NCI-H1436 treated with DMSO at 0.1 percent for 48 hours (cell line): ENCODE results near the gene ABCG1.
"Not testable (repeated sequence)": the region's sequence is repeated elsewhere in the genome, so short reads cannot be mapped to it uniquely, and the experiment has no call there.

Source experiments
- DNase-seq: peaks from one replicate; lab custom pipeline; 2025; lab: John Stamatoyannopoulos, UW

Gene ABCG1

DNA sequence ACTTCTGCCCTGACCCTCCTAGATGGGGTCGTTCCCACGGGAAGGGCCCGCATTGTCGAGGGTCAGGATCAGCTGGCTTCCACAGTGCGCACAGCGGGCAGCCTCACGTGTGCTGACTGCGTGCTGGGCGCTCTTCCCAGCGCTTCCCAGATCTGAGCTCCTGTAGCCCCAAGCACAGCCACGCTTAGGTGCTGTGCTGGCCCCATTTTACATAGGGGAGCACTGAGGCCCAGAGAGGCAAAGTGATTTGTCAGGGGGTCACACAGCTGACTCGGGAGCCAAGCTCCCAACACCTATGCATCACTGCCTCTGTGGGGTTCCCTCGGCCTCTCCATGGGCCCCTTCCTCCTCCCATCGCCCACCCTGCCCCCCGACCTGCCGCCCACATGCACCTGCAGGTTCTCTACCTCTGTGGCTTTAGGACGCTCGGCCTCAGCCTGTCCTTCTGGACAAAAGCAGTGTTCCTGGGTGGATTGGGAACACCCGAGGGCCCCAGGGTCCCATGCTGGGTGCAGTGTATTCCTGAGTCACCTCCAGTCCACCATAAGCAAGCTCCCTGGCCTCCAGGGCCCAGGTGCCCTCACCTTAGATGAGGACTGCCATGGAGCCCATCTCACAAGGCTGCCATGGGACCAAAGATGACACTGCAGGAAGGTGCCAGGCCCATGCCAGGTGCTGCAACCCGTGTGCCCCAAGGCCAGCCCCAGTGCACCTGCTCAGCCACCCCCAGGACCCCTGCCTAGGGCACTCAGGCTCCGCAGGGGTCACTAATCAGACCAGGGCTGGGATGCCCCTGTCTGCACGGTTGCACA lies 73.0 kb downstream of the ABCG1 start:
- no peak for DNase-seq

DNA sequence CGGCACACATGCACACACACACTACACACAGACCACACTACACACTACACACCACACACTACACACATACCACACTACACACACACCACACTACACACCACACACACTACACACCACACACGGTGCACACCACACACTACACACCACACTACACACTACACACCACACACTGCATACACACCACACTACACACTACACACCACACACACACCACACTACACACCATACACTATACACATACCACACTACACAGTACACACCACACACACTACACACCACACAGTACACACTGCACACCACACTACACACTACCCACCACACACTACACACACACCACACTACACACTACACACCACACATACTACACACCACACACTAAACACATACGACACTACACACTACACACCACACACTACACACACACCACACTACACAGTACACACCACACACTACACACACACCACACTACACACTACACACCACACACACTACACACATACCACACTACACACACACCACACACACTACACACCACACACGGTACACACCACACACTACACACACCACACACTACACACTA lies 73.7 kb downstream of the ABCG1 start:
- DNase-seq: not testable (repeated sequence)

DNA sequence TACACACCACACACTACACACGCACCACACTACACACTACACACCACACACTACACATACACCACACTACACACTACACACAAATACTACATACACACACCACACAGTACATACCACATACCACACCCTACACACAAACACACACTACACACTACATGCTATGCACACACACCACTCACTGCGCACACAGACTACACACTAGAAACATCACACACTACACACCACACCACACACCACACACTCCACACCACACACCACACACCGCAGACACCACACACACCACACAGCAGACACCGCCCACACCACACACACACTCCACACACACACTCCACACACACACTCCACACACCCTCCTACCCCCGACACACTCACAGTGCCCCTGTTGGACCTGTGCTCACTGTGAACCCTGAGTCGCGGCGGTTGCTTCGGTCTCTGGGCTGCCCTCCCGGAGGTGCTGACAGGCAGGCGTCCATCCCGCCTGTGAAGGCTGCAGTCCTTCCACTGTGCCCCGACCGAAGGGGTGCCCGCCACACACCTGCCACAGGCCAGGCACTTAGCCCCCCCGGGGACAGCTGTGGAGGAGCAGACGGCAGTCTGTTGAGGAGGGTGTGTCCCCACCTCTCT lies 74.8 kb downstream of the ABCG1 start:
- DNase-seq: no peak

DNA sequence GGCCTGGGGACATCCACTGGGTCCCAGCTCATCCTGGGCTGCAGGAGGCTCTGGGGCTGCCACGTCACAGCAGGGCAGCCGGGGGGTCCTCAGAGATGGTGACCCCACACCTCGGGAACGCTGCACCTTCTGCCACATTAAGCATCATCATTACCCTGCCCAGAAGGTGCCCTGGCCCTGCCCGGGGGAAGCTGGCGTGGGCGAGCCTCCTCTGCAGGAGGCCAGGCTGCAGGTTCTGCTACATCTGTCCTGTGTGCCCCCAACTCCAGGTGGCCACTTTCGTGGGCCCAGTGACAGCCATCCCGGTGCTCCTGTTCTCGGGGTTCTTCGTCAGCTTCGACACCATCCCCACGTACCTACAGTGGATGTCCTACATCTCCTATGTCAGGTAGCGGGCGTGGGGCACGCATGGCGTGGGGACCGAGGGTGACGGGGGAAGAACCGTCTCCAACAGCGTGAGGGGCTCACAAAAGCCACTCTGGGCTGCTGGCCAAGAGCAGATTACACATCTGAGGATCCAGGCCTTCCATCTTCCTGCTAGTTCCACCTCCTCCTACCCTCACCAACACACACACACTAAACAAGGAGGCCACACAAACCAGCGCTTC lies 75.4 kb downstream of the ABCG1 start:
- no peak for DNase-seq

DNA sequence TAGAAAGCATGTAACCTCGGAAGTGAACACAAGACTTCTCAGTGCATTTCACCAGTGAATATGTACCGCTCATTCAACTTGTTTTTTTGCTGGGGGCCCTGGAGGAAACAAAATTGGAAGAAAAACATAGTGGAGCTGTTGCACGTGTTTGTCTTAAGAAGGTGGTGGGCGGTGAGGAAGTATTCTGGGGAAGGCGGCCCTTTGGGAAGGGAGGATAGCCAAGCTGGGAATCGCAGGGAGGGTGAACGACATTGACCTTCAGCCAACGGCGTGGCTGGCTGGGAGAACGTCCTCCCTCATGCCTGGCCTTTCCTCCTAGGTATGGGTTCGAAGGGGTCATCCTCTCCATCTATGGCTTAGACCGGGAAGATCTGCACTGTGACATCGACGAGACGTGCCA lies 76.9 kb downstream of the ABCG1 start:
- DNase-seq: no peak

DNA sequence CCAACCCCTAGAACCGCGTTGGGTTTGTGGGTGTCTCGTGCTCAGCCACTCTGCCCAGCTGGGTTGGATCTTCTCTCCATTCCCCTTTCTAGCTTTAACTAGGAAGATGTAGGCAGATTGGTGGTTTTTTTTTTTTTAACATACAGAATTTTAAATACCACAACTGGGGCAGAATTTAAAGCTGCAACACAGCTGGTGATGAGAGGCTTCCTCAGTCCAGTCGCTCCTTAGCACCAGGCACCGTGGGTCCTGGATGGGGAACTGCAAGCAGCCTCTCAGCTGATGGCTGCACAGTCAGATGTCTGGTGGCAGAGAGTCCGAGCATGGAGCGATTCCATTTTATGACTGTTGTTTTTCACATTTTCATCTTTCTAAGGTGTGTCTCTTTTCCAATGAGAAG lies 77.6 kb downstream of the ABCG1 start:
- no peak for DNase-seq

DNA sequence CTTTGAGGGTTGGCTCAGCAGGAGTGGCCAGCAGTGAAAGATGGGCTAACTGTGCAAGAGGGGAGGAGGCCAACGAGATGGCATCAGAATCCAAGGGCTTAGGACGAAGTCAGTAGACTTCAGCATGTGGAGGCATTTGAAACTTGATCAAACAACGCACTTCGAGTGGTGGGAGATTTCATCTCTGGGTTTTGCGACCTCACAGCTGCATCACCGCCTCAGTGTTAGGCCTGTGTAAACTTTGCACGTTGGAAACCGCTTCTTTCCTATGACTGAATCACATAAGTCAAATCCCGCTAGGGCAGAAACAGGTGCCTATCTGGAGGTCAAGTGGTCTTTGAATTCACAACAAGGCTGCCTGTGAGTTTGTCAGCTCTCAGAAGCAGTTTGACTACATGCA lies 78.4 kb downstream of the ABCG1 start:
- no peak for DNase-seq

DNA sequence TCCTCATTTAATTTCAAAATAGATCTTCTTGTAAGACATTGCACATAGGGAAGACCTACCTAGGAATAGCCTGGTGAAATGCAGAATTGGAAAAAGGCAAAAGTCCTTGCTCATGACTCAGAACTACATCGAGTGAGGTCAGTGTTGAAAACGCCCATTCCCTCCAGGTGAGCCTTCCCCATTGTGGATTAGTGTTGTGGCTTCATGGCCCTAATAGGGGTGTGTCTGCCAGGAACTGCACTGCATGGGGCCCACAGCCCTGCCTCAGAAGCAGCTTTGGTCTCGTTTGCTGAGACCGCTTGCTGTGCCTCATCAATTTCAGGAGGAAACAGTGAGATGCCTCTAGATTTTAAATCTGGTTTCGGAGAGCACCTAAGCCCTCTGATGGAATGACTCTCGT lies 79.3 kb downstream of the ABCG1 start:
- no peak for DNase-seq

DNA sequence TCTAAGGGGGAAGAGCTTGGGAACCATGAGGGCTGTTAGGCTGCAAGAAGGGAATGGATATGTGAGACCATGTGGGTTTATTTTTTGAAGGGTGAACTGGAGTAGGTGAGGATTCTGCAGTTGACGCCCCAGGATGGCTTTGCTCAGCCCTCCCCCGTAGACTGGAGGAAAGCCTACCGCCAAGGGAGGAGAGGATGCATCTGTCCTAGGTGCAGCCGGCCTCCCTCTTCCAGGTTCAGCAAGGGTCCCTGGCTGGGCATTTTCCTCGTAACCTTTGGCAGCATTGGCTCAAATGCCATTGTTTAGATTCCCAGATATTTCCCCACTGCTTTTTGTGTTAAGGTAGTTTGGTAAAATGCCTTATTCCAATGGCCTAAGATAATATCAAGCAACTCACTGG lies 79.7 kb downstream of the ABCG1 start:
- no peak for DNase-seq

DNA sequence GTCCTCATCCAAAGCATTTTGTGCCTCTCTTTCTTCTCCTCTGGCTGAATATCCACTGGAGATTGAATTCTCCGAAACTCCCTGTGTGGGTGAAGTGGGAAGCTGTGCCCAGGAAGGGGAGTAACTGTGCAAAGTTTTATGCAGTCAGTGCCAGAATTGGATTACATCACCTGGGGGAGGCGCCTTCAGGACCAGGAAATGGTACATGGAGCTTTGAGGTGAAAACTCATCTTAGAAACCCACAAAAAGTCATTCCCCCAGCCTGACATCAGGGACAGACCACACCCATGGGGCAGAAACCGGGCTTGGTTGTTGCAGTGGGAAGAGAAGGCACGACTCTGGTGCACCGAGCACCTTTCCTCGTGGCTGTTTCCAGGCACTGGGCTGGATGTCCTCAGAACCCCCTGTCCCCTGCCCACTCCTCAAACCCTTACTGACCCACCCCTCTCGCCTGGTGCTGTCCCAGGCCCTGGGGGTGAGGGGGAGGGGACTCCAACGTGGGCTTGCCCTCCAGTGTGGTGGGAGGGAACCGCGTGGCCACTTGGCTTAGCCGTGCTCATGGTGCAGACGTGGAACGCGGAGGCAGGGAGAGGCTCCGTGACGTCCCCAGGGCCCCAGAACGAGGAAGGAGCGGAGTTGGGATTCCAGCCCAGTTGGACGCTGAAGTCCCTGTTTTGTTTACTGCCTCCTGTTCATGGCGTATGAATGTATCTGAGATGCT lies 80.5 kb downstream of the ABCG1 start:
- DNase-seq: no peak

DNA sequence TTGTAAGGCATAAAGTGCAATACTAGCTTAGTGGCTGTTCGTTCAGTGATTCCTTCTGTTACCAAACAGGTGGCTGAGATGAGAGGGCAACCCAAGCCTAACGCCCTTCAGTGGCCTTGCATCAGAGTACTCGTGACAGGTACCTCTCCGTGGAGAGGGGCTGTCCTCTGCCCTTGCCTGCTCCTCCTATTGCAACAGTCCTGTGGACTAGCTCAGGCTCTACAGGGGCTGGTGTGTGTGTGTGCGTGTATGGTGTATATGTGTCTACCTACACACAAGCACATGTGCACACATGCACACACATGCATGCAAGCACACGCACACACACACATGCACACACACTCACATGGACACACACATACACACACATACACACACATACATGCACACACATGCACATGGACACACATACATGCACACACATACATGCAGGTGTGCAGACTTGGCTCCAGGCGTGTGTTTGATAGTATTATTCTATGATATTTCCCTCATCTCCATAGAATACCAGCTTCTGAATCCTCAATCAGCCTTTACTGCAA lies 81.2 kb downstream of the ABCG1 start:
- no peak for DNase-seq

DNA sequence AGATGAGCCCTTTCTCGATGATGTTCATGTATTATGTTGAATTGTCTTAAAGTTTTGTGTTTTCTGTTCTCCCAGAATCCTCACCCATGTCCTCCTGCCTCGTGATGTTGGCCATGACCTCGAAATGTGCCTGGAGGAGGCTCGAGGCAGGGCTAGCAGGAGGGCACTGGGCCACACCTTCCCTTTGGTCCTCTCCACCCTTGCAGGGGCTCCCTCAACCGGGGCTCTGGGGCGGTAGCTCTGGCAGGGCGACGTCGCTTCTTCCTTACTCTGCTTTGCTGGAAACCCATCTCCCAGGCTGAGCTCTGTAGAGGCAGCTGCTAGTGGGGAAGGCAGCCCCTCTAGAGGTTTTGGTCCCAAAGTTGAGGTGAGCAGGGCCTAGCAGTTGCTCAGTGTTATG lies 82.0 kb downstream of the ABCG1 start:
- DNase-seq: no peak

DNA sequence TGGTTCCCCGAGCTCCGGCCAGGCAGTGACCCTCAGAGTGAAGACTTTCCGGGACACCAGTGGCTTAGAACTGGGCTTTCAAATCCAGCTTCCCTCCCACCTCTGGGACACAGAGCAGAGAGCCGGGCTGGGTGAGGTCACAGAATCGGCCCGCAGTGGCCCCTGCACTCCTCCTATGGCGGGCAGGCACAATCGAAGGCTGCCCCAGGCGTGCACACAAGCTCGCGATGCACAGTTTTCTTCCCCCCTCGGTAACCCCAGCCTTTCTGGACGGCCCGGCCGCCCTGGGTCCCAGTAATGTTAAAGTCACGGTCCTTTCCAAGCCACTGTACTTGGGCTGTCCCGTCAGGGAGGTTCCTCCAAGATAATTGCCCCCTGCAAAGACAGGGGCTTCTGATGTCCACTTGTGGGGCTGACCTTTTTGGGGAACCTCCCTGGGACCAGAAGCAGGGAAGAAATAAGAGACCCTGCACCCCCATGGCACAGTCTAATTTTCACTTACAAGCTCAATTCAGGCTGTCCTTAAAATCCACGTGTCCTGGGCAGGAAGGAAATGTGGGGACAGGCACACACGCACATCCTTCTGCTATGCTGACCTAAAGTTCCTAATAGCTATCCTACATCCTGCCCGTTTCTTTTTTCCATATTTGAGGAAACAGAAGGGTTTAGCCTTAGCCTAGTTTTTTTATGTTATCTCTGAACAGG lies 82.6 kb downstream of the ABCG1 start:
- no peak for DNase-seq

DNA sequence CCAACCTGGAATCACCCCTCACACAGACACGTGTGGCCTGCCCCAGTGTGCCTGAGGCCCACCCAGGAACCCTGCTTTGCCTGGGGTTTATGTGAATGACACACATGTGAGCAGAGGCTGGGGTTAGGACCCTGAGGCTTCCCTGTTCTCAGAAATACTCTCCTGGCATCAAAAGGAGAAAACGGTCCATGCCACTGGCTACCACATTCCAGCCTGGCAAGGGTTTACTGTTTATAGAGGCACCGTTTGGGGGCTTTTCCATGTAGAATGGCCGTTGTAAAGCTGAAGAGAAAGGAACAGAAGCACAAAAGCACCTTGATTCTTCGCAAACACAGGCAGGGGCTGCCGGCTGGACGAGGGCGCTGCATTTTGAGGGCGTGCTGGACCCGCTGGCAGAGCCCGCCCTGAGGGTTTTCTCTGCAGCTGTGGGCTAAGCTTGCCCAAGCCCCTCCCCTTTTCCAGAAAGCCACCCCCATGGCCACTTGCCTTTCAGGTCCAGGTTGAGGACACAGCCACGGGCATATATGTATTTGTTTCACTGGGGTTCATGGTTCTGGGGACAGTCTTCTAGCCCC lies 83.2 kb downstream of the ABCG1 start:
- no peak for DNase-seq

DNA sequence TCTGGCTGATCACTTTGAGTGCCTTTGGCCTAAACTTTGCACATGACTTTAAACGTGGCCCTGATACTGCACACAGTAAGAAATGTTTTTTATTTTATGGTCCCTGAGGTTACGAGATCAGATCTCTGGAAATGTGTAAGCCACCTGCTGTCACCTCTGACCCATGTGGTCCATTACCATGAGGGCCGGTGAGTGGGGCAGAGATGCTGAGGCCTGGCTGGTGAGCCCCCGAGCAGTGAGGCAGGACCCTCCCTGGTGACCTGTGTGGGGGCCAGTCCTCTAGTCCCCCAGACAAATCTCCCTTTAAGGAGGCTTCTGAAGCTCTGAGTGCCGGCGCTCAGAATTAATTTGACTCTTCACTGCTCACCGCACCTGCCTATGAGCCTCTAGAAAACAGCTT lies 83.9 kb downstream of the ABCG1 start:
- DNase-seq: no peak

DNA sequence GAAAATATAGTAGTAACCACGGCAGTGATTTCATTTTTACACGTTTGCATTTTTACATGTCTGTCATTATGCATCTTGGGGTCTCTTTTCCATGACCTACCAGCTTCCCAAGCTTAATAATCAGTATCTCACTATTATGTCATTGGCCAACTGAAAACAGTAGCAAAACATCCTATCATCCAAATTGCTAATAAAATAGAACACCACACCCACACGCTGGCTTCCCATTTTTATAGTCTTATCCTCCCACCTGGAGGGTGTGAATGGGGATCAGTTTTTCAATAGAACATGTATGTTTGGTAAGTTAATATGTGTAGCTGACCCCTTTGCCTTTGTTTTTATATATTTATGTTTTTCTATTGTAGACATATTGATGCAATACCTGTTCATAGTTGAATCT lies 84.5 kb downstream of the ABCG1 start:
- no peak for DNase-seq

DNA sequence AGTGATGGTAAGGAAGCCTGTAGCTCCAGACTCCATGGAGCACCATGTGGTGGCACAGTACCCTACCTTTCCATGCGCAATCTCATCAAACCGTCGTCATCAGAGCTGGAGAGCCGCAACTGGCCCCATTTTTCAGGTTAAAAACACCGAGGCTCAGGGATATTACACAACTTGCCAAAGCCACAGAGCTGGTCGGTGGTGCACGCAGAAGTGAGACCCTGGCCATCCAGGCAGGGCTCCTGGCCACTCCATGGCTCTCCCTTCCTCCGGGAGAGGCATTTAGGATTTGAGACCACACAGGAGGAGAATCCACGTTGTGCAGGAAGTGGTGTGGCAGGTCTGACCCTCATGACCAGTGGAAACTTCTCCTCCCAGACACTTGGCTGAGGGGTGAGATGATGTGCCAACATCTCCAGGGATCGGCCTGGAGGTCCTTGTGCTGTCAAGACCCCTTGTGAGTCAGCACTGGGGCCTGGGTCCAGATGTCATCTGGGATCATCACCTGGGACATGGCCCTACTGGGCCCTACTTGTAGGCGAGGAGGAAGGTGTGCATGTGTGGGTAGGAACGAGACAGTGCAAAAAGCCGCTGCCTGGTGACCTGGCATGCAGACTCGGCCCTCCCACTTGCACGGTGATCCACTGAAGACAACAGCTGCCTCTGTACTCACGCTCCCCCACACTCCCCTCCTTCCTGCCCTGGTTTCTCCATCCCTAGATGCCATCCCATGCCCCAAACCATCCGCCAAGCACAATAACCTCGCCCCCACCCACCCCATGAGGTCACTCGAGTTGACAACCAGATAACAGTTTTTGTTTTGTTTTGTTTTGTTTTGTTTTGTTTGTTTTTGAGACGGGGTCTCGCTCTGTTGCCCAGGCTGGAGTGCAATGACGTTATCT lies 85.9 kb downstream of the ABCG1 start:
- DNase-seq: no peak

DNA sequence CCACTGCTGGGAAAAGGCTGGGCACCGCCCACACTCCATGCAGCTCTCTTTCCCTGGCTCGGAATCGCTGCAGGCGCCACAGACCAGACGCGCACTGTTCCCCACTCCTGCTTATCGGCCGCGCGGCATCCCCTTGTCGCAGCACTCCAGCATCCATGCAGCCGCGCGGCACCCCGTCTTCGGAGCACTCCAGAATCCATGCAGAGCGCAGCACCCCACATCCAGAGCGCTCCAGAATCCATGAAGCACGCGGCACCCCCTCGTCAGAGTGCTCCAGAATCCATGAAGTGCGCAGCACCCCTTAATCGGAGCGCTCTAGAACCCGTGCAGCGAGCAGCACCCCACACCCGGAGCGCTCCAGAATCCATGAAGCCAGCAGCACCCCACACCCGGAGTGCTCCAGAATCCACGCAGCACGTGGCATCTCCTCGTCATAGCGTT lies 86.8 kb downstream of the ABCG1 start:
- no peak for DNase-seq

DNA sequence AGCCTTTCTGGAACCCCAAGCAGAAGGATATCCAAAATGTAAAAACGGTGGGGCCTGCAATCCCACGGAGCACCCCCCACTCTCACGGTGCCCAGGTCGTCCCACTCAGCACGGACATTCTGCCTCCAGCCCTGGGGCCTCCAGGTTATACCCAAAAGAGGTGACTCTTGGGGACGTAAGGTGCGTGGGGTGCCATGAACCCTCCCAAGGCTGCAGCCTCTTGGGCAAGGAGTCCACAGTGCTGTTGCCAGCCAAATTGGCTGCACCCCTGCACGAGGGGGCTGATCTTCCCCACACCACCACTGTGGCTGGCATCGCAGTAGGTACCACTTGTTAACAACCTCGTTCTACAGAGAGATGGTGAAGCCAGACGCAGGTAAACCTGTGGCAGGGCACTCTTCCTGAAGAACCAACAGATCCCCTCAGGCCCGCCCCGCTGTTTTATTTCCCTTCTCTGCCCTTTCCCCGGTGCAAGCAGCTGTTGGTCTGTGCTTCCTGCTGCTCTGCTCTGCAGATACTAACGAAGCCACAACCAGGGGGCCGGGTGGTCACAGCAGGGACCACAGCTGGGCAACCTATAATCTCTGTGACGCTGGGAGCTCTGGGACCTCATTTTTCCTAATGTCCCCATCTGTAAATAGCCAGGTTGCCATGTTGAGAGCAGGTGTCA lies 87.6 kb downstream of the ABCG1 start:
- no peak for DNase-seq
